Mammary epithelial cell (primary cell): ENCODE data around the gene HOXB9.

Experiments used
- EZH2 ChIP-seq: IDR thresholded peaks from 2 replicates; pipeline ENCODE4 v1.6.1; 2012; ENCODE audit warnings: low read length, inconsistent platforms, borderline replicate concordance
- TF ChIP-seq, protein P1 (sequence below), 2 donors: IDR thresholded peaks in 1 of 2; conservative IDR thresholded peaks in 1 of 2; 2 replicates each; pipeline ENCODE4 v1.5.1; 2011 to 2012; ENCODE audit warnings: inconsistent platforms in 2 of 2, low read length in 2 of 2, mild to moderate bottlenecking in 2 of 2, control low read depth in 1 of 2, low read depth in 1 of 2; ENCODE audit not compliant: insufficient read depth in 1 of 2; ENCODE audit errors: extremely low read depth in 1 of 2

DNA sequence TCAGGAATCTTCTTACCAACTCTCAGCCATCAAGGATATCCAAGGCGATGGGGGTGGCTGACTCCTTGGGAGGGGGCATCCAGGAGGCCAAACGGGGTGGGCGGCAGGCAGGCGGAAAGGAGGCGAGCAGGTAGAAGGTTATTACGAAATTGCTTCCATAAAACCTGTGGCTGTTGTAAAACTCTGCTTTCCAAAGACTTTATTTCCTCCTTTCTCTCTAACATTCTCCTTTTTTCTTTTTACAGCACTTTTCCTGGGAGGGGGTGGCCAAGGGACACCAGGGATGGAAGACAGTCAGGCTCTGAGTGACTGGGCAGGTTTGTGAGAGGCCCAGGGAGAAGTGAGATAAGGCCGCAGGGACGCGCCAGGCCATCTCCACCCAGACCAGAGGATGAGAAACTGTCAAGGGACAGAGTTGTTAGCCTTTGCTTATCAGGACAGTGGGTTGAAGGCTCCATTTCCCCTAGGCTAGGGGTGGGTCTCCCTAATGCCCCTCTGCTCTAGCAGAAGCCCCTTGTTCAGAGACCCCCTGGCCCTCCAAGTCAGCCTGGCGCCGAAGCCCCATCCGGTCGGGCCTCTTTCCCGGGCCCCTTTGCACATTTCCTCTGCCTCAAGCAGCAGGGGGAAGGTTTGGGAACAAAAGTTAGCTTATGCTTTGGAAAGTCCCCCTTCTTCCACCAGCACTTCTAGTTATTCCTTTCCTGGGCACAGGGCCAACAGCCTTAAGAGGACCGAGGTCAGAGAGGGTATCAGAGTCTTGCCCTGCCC, 5.0 kb upstream of the HOXB9 start:
- TF ChIP-seq, protein P1, sequence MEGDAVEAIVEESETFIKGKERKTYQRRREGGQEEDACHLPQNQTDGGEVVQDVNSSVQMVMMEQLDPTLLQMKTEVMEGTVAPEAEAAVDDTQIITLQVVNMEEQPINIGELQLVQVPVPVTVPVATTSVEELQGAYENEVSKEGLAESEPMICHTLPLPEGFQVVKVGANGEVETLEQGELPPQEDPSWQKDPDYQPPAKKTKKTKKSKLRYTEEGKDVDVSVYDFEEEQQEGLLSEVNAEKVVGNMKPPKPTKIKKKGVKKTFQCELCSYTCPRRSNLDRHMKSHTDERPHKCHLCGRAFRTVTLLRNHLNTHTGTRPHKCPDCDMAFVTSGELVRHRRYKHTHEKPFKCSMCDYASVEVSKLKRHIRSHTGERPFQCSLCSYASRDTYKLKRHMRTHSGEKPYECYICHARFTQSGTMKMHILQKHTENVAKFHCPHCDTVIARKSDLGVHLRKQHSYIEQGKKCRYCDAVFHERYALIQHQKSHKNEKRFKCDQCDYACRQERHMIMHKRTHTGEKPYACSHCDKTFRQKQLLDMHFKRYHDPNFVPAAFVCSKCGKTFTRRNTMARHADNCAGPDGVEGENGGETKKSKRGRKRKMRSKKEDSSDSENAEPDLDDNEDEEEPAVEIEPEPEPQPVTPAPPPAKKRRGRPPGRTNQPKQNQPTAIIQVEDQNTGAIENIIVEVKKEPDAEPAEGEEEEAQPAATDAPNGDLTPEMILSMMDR (conservative IDR thresholded peaks at IDR 0.05 in 1 of 2, IDR thresholded peaks at IDR 0.05 in 1 of 2; ENCODE audit: extremely low read depth in 1 of 2, insufficient read depth in 1 of 2, low read depth in 1 of 2, low read length in 2 of 2), result no peak
- TF ChIP-seq EZH2, result no peak
